ENCODE data around the gene COIL. TPM values are rescaled to one million over a fixed set of nuclear protein-coding genes. Genes with fewer than 3 reads are reported as not detected.
A peak's percentile ranks its signal among the peaks of the same experiment; 100 is the strongest.

The COIL gene
- total and polyA plus RNA-seq, 9 of the 15 experiments (the other 6 are each of a cell fraction or from before 2014, with no cell fraction given), result 23.9 to 41.3 (median 28.7) TPM

DNA sequence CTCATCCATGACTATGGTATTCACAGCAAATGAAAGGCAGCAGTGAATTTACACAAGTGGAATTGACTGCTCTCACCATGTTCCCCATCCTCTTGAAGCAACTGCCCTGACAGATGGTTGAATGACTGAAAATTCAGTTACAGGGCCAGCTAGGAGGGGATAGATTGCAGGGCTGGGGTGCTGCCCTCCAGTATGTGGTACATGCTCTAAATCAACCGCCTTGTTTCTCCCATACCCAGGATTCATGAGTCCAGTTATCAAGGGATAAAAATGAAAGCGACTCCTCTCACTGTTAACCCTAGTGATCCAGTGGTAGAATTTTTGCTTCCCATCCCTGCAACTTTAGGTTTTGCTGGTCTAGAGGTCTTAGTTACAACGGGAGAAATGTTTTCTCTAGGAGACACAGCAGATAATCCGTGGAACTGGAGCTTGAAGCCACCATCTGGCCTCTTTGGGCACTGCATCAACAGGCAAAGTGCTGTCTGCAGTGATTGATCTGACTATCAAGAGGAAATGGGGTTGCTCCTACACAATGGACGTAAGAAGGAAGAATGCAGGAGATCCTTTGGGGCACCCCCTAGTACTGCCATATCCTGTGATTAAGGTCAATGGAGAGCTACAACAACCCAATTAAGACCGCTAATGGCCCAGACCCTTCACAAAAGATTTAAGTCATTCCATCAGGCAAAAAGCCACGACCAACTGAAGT is 49.0 kb upstream of the COIL start (continued):
- TF ChIP-seq, protein P1, sequence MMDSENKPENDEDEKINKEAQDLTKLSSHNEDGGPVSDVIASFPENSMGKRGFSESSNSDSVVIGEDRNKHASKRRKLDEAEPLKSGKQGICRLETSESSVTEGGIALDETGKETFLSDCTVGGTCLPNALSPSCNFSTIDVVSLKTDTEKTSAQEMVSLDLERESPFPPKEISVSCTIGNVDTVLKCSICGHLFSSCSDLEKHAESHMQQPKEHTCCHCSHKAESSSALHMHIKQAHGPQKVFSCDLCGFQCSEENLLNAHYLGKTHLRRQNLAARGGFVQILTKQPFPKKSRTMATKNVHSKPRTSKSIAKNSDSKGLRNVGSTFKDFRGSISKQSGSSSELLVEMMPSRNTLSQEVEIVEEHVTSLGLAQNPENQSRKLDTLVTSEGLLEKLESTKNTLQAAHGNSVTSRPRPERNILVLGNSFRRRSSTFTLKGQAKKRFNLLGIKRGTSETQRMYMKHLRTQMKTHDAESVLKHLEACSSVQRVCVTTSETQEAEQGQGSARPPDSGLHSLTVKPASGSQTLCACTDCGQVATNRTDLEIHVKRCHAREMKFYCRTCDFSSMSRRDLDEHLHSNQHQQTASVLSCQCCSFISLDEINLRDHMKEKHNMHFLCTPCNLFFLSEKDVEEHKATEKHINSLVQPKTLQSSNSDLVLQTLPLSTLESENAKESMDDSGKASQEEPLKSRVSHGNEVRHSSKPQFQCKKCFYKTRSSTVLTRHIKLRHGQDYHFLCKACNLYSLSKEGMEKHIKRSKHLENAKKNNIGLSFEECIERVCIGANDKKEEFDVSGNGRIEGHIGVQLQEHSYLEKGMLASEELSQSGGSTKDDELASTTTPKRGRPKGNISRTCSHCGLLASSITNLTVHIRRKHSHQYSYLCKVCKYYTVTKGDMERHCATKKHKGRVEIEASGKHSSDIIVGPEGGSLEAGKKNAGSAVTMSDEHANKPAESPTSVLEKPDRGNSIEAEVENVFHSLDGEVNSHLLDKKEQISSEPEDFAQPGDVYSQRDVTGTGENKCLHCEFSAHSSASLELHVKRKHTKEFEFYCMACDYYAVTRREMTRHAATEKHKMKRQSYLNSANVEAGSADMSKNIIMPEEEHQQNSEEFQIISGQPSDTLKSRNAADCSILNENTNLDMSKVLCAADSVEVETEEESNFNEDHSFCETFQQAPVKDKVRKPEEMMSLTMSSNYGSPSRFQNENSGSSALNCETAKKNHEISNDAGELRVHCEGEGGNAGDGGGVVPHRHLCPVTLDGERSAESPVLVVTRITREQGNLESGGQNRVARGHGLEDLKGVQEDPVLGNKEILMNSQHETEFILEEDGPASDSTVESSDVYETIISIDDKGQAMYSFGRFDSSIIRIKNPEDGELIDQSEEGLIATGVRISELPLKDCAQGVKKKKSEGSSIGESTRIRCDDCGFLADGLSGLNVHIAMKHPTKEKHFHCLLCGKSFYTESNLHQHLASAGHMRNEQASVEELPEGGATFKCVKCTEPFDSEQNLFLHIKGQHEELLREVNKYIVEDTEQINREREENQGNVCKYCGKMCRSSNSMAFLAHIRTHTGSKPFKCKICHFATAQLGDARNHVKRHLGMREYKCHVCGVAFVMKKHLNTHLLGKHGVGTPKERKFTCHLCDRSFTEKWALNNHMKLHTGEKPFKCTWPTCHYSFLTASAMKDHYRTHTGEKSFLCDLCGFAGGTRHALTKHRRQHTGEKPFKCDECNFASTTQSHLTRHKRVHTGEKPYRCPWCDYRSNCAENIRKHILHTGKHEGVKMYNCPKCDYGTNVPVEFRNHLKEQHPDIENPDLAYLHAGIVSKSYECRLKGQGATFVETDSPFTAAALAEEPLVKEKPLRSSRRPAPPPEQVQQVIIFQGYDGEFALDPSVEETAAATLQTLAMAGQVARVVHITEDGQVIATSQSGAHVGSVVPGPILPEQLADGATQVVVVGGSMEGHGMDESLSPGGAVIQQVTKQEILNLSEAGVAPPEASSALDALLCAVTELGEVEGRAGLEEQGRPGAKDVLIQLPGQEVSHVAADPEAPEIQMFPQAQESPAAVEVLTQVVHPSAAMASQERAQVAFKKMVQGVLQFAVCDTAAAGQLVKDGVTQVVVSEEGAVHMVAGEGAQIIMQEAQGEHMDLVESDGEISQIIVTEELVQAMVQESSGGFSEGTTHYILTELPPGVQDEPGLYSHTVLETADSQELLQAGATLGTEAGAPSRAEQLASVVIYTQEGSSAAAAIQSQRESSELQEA (IDR thresholded peaks at IDR 0.05; ENCODE audit: low read depth), result no peak
- no peak for TF ChIP-seq TSC22D4 (tag; IDR thresholded peaks at IDR 0.05)
- no peak for TF ChIP-seq NCOR1 (IDR thresholded peaks at IDR 0.05)
- no peak for TF ChIP-seq PHF20 (IDR thresholded peaks at IDR 0.05; ENCODE audit: partially characterized antibody)
- TF ChIP-seq, protein P2, sequence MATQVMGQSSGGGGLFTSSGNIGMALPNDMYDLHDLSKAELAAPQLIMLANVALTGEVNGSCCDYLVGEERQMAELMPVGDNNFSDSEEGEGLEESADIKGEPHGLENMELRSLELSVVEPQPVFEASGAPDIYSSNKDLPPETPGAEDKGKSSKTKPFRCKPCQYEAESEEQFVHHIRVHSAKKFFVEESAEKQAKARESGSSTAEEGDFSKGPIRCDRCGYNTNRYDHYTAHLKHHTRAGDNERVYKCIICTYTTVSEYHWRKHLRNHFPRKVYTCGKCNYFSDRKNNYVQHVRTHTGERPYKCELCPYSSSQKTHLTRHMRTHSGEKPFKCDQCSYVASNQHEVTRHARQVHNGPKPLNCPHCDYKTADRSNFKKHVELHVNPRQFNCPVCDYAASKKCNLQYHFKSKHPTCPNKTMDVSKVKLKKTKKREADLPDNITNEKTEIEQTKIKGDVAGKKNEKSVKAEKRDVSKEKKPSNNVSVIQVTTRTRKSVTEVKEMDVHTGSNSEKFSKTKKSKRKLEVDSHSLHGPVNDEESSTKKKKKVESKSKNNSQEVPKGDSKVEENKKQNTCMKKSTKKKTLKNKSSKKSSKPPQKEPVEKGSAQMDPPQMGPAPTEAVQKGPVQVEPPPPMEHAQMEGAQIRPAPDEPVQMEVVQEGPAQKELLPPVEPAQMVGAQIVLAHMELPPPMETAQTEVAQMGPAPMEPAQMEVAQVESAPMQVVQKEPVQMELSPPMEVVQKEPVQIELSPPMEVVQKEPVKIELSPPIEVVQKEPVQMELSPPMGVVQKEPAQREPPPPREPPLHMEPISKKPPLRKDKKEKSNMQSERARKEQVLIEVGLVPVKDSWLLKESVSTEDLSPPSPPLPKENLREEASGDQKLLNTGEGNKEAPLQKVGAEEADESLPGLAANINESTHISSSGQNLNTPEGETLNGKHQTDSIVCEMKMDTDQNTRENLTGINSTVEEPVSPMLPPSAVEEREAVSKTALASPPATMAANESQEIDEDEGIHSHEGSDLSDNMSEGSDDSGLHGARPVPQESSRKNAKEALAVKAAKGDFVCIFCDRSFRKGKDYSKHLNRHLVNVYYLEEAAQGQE (IDR thresholded peaks at IDR 0.05; ENCODE audit: borderline replicate concordance), result peak; percentile 52; the same call in 1 of the 2 replicates
- TF ChIP-seq, protein P2 (CRISPR knock-in tag; IDR thresholded peaks at IDR 0.05; ENCODE audit: low read depth), result no peak
- 0 out of 2 replicates have a peak, but pooled peaks have one; percentile 45 for TF ChIP-seq XRCC5 (IDR thresholded peaks at IDR 0.05; ENCODE audit: low read depth, low read length)
- TF ChIP-seq ZNF175 (CRISPR knock-in tag; IDR thresholded peaks at IDR 0.05; ENCODE audit: low read depth), result no peak
- TF ChIP-seq YY1 (IDR thresholded peaks at IDR 0.05; ENCODE audit: borderline replicate concordance in 1 of 3, control insufficient read depth in 1 of 3, extremely low read depth in 1 of 3, insufficient read depth in 3 of 3, insufficient read length in 1 of 3, insufficient replicate concordance in 2 of 3, low read depth in 1 of 3, low read length in 2 of 3), result no peak
- TF ChIP-seq LCOR (CRISPR knock-in tag; IDR thresholded peaks at IDR 0.05), result no peak
- no peak for TF ChIP-seq ZSCAN29 (IDR thresholded peaks at IDR 0.05)
